ENCODE data around the gene LAMC3.

DNA sequence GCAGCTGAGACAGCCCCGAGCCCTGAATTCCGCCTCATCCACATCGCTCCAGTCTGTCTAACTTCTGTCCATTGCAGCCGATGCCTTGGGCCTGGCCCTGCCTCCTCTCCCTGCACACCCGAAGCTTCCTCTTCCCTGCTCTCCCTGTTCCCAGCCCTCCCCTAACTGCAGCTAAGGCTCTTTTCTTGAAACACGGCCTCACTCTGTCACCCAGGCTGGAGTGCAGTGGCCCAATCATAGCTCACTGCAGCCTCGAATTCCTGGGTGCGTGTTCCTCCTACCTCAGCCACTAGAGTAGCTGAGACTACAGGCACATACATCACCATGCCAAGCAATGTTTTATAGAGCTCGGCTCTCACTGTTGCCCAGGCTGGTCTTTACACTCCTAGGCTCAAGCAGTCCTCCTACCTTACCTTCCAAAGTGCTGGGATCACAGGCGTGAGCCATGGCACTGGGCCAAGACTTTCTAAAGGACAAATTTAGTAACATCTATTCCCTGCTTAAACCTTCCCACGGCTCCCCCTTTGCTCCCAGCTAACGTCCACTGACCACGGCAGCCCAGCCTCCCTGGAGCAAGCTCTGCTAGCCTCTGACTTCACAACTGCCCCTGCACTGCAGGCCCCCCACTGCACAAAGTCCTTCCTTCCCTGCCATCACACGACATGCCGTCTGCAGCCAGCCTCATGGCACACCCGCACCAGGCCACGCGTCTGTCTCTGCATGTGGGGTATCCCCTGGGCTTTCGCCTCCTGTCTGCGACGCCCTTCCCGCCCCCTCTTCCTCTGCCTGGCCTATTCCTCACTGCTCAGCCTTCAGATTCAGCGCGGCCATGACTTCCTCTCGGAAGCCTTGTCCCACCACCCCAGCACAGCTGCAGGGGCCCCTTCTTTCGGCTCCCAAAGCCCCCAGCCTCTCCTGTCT lies 28.6 kb downstream of the LAMC3 start:
- TF ChIP-seq EZH2 (IDR thresholded peaks at IDR 0.05) = no peak
- TF ChIP-seq, protein P1, sequence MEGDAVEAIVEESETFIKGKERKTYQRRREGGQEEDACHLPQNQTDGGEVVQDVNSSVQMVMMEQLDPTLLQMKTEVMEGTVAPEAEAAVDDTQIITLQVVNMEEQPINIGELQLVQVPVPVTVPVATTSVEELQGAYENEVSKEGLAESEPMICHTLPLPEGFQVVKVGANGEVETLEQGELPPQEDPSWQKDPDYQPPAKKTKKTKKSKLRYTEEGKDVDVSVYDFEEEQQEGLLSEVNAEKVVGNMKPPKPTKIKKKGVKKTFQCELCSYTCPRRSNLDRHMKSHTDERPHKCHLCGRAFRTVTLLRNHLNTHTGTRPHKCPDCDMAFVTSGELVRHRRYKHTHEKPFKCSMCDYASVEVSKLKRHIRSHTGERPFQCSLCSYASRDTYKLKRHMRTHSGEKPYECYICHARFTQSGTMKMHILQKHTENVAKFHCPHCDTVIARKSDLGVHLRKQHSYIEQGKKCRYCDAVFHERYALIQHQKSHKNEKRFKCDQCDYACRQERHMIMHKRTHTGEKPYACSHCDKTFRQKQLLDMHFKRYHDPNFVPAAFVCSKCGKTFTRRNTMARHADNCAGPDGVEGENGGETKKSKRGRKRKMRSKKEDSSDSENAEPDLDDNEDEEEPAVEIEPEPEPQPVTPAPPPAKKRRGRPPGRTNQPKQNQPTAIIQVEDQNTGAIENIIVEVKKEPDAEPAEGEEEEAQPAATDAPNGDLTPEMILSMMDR (IDR thresholded peaks at IDR 0.05) = no peak

Data from neural progenitor cell (in vitro differentiated cells).